Erythroblast (primary cell): ENCODE results near the gene TLR3.

Source experiments
- GATA1 ChIP-seq: IDR thresholded peaks from 2 replicates; pipeline ENCODE4 v1.6.1; 2011; ENCODE audit warnings: low read depth, mild to moderate bottlenecking, control low read depth, low read length, moderate library complexity
- POLR2A ChIP-seq: IDR thresholded peaks from 2 replicates; pipeline ENCODE4 v1.6.1; 2011; ENCODE audit warnings: mild to moderate bottlenecking, low read length

GRCh38 chr4:186024637-186025407 is 44.1 kb upstream of the TLR3 start:
- TF ChIP-seq POLR2A (no peak), GATA1 (no peak)
